HG03460 (cell line): Measurements from ENCODE around the gene DPP10.

Experiments
- ATAC-seq: cut with Tn5 transposase; IDR thresholded peaks from one replicate; pipeline ENCODE4 v1.9.1; 2021; ENCODE audit not compliant: unreplicated experiment

DPP10 gene

DNA sequence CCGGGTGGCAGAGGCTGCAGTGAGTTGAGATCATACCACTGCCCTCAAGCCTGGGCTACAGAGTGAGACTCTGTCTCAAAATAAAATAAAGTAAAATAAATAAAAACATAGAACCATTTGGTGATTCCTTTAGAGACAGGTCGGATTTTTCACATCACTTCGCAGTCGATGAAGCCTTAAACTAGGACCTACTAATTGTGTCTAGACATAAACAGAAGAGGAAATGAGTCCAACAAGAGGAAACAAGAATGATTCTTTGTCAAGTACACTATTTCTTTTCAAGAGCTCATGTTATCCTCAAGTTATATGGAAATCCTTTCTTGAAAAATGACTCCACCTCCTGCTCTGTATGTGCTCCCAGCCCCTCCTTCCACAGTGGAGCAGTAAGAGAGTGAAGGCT, 758.9 kb downstream of the DPP10 start:
- no peak for ATAC-seq

DNA sequence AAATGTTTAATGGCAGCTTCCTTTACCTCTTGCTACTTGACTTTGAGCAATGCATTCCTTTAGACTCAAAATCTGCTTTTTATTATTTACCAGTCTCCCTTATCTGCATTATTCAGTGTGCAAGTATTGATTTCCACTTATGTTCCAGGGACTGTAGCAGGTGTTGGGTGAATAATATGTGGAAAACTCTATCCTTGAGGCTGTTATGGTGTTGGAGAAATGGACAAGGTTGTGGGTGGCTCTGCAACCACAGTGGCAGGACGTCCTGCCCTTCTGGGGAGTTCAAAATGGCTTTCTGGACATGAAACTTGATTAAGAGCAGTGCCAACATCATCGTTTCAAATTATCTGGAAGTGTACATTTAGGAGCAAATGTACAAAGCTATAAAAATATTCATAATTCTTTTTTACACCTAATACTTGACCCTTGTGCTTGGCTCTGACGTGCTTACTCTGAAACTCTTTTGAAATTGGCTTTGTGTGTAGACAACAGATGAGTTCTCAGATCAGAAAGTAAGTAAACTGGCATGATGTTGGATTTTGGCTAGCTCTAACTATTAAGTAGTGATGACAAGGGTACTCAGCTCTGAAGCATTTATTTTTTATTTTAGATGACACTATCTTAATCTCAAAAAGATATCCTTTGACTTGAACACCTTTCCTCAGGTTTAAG, 766.2 kb downstream of the DPP10 start:
- ATAC-seq: no peak

DNA sequence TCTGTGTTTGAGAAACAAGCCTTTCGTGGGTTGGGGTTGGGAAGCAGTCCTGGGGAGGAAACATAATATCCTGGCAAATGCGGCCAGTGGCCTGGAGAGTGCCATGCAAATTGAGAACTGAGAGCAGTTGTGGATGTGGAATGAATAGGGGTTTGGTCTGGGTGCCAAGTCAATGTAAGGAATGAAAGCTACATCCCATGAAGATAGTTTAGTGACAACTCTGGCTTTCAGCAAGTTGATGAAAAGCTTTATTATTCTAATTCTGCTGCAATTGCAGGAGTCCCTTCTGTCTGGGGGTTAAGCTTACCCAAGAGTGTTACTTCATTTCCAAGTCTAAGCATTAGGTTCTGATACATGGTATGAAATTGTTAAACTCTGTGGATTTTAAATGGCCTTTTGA, 771.6 kb downstream of the DPP10 start:
- ATAC-seq: no peak

DNA sequence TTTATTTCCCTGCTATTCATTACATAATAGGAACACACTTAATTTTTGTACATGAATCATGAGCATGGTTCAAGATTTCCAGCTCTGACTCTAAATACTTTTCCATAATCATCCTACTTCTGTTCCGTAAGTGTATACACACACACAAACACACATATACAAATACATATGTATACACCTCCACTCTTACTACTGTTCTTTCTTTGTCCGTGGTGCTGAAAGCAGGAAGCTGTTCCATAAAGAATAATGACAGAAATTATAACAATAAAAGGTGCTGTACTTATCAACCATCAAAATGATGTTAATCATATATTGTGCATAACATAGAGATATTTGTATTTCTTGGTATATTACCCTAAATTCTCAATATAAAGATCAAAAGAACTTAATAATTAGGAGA, 776.9 kb downstream of the DPP10 start:
- no peak for ATAC-seq

DNA sequence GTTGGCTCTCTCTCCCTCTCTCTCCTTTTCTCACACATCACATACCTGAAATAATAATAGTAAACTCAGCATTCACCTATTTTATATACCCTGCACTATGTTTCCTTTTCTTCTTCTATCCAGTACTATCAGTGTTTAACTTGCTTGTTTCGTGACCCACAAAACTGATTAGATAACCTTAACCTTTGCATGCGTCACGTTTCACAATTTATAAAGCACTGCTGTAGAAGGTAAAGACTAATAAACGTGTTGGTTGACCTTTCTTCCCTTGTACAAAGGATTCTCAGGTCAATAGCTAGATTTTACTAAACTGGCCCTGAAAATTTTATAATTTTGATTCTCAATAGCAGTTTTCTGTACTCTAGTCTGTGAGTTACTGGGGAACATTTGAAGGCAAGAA, 791.7 kb downstream of the DPP10 start:
- no peak for ATAC-seq

DNA sequence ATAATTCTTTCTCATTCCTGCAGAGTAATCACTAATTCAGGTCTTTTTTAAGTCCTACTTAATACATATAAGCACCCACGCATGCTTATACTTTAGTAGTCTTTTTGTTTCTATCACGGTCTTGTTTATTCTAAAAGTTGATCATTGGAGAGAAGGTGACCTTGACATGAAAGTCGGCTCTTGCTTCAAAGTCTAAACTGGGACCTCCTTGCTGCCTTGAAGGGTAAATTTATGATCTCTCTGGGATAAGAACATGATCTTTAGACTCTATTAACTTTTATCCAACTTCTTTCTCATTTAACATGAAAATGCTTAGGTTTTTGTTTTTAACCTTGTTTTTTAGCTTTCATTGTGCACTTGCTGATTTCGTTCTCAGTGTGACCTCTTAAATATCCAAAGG, 792.3 kb downstream of the DPP10 start:
- no peak for ATAC-seq

DNA sequence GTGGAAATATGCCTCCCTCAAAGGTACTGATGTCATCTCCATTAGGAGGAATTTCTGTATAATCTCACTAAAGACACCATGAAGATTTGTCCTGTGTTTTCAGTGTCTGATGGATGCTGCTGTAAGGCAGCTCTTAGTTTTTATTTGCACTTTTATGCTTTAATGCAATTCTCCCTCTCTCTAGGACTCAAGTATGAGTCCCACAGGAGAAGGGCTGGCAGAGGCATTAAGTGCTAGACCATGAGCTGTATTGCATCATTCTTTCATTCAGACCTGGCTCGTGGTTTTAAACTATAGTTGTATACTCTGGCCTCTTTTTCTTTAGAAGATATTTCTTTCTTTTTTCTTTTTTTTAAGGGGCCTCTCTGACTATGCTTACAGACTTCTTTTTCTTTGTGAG, 805.6 kb downstream of the DPP10 start:
- no peak for ATAC-seq

DNA sequence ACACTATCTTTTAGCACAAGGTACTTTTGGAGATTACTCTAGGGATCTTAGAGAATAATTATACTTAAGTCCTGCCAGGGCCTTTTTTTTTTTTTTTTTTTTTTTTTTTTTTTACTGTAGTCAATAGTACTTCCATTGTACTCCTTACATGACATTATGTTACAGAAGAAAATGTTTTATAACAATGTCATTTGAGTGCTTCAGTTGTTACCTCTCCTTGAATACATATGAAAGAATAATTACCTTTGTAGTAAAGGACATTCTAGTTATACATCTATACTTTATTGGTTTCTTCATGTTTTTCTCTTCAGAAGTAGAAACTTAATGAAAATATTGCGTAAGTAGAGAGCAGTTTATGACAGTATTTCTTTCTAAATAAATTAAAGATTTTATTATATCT, 834.9 kb downstream of the DPP10 start:
- no peak for ATAC-seq

DNA sequence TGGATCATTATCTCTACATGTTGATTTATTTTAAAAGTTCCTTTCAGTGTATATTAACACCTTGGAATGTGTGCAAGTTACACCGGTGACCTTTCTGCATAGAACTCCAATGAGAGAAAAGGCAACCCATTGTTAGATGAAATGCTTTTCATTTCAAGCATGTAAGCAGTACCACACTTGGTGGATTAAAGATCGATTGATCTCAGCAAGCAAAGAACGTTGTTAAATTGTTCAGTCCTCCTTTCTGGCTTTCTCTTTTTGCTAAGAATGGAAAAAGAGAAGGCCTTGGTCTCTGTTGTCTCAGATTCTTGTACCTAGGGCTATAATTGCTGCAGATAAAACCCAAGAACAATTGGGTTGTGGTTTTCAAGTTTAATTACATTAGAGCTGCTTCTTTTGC, 843.0 kb downstream of the DPP10 start:
- no peak for ATAC-seq

DNA sequence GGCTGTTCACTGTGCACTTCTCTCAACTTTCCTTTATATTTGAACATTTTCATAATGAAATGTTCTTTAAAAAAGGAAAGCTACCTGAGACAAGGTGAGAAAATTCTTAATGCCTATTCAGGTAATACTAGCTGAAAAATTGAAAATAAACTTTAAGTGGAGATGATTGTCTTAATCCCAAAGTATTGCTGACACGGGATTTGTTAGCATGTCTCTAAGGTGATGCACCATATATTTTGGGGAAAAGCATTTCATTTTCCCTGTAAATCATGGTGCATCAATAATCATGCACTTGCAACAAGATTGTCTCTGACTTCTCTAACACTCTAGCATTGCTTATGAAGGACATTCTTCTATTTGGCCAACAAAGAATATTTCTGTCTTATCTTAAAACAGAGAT, 848.0 kb downstream of the DPP10 start:
- no peak for ATAC-seq

DNA sequence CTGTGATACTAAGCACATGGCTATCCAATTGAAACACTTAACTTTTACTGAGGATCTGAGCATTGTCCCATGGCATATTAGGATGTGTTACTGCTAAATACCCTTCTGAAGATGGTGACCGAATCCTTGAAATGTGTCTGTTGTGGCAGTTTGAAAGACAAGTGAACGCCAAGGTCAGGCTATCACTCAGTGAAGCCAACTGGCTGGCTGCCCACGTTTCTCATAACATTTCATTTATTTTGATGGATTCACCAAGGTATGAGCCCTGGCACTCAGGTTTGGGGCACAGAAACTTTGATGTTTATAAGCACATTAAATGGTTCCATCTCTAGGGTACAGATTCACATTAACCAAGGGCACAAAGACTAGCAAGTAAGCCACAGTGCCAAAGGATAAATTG, 850.3 kb downstream of the DPP10 start:
- ATAC-seq: no peak

DNA sequence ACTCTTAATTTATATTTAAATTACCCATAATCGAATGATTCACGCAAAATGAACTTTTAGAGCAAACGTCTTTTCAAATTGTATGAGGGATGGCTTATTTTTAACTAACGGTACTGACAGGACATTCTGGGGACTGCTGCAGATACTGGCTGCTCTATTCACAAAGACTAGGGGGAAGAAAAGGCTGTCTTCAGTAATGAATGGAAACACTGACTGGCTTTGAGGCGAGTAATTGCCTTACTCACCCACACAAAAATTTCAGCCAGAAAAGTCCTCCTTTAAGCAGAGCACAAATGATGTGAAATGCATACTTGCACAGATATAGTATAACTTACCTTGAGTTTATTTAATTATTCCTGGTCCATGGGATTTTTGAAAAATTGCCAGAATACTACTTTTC, 852.6 kb downstream of the DPP10 start:
- ATAC-seq: no peak

DNA sequence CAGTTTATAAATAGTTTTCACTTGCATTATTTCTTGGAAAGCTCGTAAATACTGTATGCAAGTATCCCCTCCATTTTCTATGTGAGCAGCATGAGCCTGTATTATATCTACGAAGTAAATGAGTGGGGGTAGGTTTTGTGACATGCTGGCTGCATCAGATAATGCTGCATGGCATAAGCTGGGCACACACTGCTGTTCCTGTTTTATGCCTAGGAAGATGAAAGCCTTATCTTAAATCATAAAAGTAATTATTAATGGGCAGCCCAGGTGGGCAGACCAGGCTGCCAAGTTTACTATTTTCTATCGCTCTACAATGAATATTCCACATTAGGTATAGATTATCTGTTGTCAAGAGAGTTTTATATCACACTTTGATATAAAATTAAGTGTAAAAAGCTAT, 854.6 kb downstream of the DPP10 start:
- ATAC-seq: no peak

DNA sequence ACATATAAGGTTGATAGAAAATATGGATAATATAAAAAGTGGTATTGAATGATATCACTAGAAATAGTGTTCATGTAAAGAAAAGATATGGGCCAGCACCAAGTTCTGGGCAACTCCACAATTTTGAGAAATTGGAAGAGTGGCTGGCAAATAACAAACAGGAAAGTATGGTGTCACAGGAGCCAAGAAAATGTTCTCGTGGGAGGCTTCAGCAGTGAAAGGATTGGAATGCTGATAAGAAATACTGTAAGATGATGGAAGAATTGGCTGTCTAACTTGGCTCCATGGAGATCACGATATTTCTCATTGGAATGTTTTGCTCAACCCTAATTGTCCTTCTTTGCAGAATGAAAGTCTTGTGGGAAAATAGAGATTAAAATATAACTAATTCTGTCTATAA, 856.8 kb downstream of the DPP10 start:
- no peak for ATAC-seq

DNA sequence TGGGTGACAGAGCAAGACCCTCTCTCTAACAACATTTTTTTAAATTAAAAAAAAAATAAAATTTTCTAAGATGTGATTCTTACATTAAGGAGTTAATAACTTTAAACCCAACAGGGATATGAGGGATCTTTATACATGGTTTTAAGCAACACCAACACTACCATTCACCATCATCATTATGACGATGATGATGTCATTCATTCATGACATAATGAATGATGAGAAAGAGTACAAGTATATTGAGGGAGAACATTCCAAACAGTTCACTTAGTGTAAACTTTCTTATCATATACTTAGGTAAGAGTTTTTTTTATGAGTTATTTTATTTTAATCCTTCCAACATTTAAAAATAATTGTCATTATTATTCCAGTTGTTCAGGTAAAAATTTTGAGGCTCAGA, 863.3 kb downstream of the DPP10 start:
- ATAC-seq: no peak

DNA sequence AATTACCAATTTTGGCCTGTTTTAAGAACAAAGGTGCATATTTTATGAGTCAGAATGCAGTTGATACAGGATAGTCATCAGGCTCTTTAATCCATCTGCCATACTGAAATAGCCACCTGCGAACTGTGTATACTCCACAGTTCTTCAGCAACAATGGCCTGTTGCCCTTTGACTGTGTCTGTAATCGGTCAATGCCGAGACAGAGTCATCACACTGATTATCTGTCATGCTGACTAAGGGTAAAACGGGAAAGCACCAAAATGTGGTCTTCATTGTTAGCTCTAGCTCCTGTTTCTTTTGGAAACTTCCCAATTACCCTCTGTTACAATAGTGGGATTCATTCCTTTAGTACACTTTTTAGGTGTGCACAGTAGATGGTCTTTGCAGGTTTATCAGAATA, 871.7 kb downstream of the DPP10 start:
- no peak for ATAC-seq

DNA sequence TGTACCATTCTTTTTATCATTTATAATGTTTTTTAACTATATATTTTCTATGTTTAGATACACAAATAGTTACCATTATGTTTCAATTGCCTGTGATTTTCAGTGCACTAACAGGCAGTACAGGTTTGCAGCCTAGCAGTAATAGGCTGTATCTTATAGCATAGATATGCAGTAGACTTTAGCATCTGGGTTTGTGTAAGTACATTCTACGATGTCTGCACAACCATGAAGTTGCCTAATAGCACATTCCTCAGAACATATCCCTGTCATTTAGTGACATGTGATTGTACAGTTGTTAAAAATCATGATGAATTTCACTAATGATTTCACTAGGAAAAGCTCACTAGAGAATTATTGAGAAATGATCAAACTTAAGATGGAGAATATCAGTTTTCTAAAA, 884.6 kb downstream of the DPP10 start:
- ATAC-seq: no peak

DNA sequence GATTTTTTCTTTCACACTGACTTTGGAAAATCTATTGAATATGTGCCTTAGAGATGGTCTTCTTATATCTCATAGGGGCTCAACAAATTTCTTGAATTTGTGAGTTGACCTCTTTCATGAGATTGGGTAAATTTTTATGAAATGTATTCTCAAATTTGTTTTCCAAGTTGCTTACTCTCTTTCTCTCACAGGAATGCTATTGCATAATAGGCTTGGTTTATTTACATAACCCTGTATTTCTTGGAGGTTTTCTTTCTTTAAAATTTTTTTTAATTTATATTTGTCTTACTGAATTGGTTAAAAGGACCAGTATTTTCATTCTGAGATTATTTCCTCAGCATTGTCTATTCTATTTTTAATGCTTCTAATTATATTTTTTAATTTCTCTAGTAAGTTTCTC, 917.1 kb downstream of the DPP10 start:
- no peak for ATAC-seq

DNA sequence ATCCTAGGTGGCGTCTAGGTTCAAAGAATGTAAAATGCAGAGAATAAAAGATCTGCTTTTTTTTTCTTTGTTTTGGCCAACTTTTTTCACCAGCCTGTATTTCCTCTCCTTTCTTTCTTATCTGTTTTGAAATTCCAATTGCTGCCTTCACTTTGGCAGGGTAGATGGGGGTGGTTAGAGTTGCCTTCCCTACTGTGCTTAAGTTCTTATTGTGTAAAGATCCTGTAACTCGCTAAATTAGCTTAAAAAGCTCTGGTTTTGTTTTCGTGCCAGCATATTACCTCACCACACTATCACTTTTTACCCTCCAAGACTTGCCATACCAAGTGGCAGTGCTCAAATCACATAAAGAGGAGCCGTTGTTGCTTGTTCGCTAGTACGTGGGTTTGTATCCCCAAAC, 921.7 kb downstream of the DPP10 start:
- ATAC-seq: no peak

DNA sequence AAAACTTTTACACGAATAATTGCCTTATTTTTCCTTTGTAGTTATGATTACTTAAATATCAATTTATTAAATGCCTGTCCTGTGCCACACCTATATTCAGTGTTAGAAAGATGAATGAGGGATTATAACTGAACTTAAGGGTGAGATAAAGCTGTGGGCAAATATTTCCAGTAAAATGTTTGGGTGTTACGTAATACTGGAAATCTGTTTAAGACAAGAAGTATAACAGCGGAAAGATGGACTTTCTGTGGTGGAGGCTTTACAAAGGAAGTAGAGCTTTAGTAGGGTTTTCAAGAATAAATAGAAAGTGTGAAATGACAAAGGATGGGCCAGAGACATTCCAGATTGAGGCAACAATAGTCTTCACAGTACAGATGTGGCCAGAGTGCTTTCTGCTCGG, 927.0 kb downstream of the DPP10 start:
- ATAC-seq: no peak

DNA sequence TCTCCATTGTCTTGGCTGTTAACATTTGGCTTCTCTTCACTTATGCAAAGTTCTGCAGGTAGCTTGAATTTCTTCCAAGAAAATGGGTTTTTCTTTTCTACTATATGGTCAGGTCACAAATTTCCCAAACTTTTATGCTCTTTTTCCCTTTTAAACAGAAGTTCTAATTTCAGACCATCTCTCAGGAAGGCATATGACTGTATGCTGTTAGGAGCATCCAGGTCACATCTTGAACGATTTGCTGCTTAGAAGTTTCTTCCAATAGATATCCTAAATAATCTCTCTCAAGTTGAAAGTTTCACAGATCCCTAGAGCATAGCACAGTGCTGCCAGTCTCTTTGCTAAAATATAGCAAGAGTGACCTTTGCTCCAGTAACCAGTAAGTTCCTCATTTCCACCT, 932.5 kb downstream of the DPP10 start:
- no peak for ATAC-seq

DNA sequence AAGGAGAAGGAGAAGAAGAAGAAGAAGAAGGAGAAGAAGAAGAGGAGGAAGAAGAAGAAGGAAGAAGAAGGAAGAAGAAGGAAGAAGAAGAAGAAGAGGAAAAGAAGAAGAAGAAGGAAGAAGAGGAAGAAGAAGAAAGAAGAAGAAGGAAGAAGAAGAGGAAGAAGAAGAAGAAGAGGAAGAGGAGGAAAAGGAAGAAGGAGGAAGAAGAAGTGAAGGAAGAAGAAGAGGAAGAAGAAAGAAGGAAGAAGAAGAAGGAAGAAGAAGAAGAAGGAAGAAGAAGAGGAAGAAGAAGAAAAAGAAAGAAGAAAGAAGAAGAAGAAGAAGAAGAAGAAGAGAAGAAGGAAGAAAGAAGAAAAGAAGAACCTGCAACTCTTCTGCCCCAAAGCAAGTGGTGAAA, 942.0 kb downstream of the DPP10 start:
- no peak for ATAC-seq

DNA sequence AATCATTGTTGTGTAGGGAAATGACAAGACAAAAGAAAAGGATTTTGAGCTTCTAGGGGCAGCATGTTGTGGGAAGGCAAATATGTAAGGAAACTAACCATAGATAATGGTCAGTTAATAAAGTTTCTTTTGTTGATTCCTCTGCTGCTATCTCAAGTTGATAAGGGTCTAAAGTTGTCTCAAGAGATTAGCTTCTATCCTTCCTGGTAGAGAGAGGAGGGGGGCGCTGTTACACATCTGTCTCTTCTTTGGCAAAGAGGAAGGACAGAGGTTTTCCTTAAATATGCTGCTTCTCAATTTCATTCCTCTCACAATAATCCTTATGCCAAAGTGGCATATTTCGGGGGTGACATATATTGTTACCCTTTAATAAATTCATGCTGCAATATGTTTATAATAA, 944.0 kb downstream of the DPP10 start:
- no peak for ATAC-seq

DNA sequence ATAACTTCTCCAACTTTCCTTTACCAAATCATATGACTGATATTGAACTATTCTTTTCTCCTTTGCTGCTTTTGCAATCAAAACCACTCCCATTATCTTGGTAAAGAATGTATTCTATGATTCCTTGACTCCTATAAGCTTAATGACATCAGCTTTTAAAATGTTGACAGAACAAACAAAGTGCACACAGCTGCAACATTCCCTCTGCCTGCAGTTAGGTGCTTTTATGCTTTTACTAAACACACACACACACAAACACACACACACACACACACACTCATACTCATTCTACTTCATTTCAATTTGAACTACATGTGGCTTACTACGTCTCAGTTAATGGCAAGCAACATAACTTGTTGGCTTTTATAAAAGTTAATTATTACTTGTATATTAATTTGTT, 946.6 kb downstream of the DPP10 start:
- no peak for ATAC-seq
